MCF 10A (cell line): Measurements from ENCODE around the gene BASP1. TPM values are rescaled to one million over a fixed set of nuclear protein-coding genes. Genes with fewer than 3 reads are reported as not detected.

Experiments
- BruUV-seq: library from RNA; stranded (reverse); fragments of 400-500 nt; replicated peaks from 2 replicates; lab custom pipeline; 2021; lab: Mats Ljungman, UMichigan
- CTCF ChIA-PET: fragments of 300-600 bp; sonication (Branson Sonifier 250); formaldehyde crosslinking; extraction: SDS; loops from one replicate; lab custom pipeline; 2021; ENCODE audit warnings: antibody characterized with exemption, inconsistent platforms; lab: Yijun Ruan, JAX
- POLR2A ChIA-PET: fragments of 300-600, 350-650 bp; sonication (Branson Sonifier 250); formaldehyde crosslinking; extraction: SDS; loops from one replicate; lab custom pipeline; 2020; ENCODE audit warnings: antibody characterized with exemption, inconsistent platforms; lab: Yijun Ruan, JAX
- DNase-seq: peaks from one replicate; pipeline ENCODE4 v3.0.0-alpha.2; 2018; ENCODE audit not compliant: unreplicated experiment
- H3K27ac Mint-ChIP-seq: one replicate; pipeline ENCODE4 v1.8.0; 2022; ENCODE audit warnings: mild to moderate bottlenecking, low read depth, mixed read lengths; ENCODE audit not compliant: unreplicated experiment
- H3K27me3 Mint-ChIP-seq: one replicate; pipeline ENCODE4 v1.8.0; 2022; ENCODE audit warnings: mixed read lengths; ENCODE audit not compliant: insufficient read depth, unreplicated experiment
- H3K36me3 Mint-ChIP-seq: one replicate; pipeline ENCODE4 v1.8.0; 2022; ENCODE audit warnings: mild to moderate bottlenecking, moderate library complexity, mixed read lengths; ENCODE audit not compliant: insufficient read depth, unreplicated experiment
- H3K4me1 Mint-ChIP-seq: one replicate; pipeline ENCODE4 v1.8.0; 2022; ENCODE audit warnings: mixed read lengths; ENCODE audit not compliant: insufficient read depth, unreplicated experiment
- H3K4me3 Mint-ChIP-seq: one replicate; pipeline ENCODE4 v1.8.0; 2022; ENCODE audit warnings: mild to moderate bottlenecking, moderate library complexity, mixed read lengths; ENCODE audit not compliant: unreplicated experiment
- H3K9me3 Mint-ChIP-seq: one replicate; pipeline ENCODE4 v1.8.0; 2022; ENCODE audit warnings: mixed read lengths; ENCODE audit not compliant: unreplicated experiment
- CTCF ChIP-seq: fragments of 200-600 bp; IDR thresholded peaks from one replicate; pipeline ENCODE4 v1.8.0; 2022; ENCODE audit warnings: antibody characterized with exemption, mild to moderate bottlenecking; ENCODE audit not compliant: unreplicated experiment
- intact Hi-C: fragments of 100-400 bp; cut with micrococcal nuclease; formaldehyde crosslinking; loops from 2 replicates; pipeline ENCODE4 v1.14.1; 2022
- total RNA-seq: library from RNA; stranded (reverse); gene quantifications from 2 replicates; pipeline ENCODE4 v1.2.3, GENCODE V29; 2022

The BASP1 gene
- total RNA-seq, 1 experiment from 2014 or later, result 84.5 TPM

GRCh38 chr5:17206021-17206420 lies 11.4 kb upstream of the BASP1 start:
- intact Hi-C loops, result loop anchor here (10.0 kb wide), 1 partner anchor 861 kb away; no protein-coding TSS in a partner anchor
- no peaks in the 10 kb centered on the region for H3K4me1 Mint-ChIP-seq
- peaks cover 12% of the 10 kb centered on the region for H3K27me3 Mint-ChIP-seq
- no peak overlapping the region for H3K27ac Mint-ChIP-seq
- ChIA-PET CTCF (interaction anchor here (0.9 to 1.1 kb wide), 2 partner anchors 16 to 716 kb away, joined by 3 read pairs; no protein-coding TSS in a partner anchor), POLR2A (no interaction called here)
- BruUV-seq, result no TSS peak
- no peak for DNase-seq
- no peak overlapping the region for H3K4me3 Mint-ChIP-seq
- no peaks in the 10 kb centered on the region for H3K36me3 Mint-ChIP-seq
- TF ChIP-seq CTCF, result no peak
- H3K9me3 Mint-ChIP-seq, result no peaks in the 10 kb centered on the region

GRCh38 chr5:17212191-17212590 lies 5.2 kb upstream of the BASP1 start:
- ChIA-PET POLR2A (no interaction called here), CTCF (interaction anchor here (0.7 to 2.2 kb wide), 2 partner anchors 765 to 1093 kb away, joined by 3 to 9 read pairs; no protein-coding TSS in a partner anchor)
- Mint-ChIP-seq H3K36me3 (no peaks in the 10 kb centered on the region), H3K9me3 (no peaks in the 10 kb centered on the region), H3K4me1 (peaks cover 12% of the 10 kb centered on the region), H3K4me3 (no peak overlapping the region), H3K27me3 (no peaks in the 10 kb centered on the region), H3K27ac (no peak overlapping the region)
- no TSS peak for BruUV-seq
- intact Hi-C loops, result loop anchor here (10.0 kb wide), 3 partner anchors 583 to 1483 kb away; no protein-coding TSS in a partner anchor
- no peak for TF ChIP-seq CTCF
- no peak for DNase-seq

GRCh38 chr5:17212996-17213395 lies 4.4 kb upstream of the BASP1 start:
- TF ChIP-seq CTCF, result no peak
- BruUV-seq, result no TSS peak
- H3K4me1 Mint-ChIP-seq, result peaks cover 12% of the 10 kb centered on the region
- no peaks in the 10 kb centered on the region for H3K36me3 Mint-ChIP-seq
- ChIA-PET POLR2A (no interaction called here), CTCF (interaction anchor here (0.6 to 6.0 kb wide), 6 partner anchors 11 to 1914 kb away, joined by 3 to 106 read pairs (median 7); no protein-coding TSS in a partner anchor)
- no peak for DNase-seq
- no peaks in the 10 kb centered on the region for H3K27me3 Mint-ChIP-seq
- no peak overlapping the region for H3K27ac Mint-ChIP-seq
- H3K4me3 Mint-ChIP-seq, result no peak overlapping the region
- no peaks in the 10 kb centered on the region for H3K9me3 Mint-ChIP-seq
- intact Hi-C loops, result loop anchor here (10.0 kb wide), 3 partner anchors 582 to 1482 kb away; no protein-coding TSS in a partner anchor

GRCh38 chr5:17213938-17214337 lies 3.5 kb upstream of the BASP1 start:
- Mint-ChIP-seq H3K9me3 (no peaks in the 10 kb centered on the region), H3K27me3 (no peaks in the 10 kb centered on the region), H3K36me3 (peaks cover 3% of the 10 kb centered on the region), H3K27ac (no peak overlapping the region), H3K4me3 (no peak overlapping the region), H3K4me1 (peaks cover 13% of the 10 kb centered on the region)
- ChIA-PET CTCF (interaction anchor here (0.7 to 6.0 kb wide), 5 partner anchors 10 to 1094 kb away, joined by 3 to 111 read pairs (median 30); no protein-coding TSS in a partner anchor), POLR2A (no interaction called here)
- BruUV-seq, result no TSS peak
- intact Hi-C loops, result loop anchor here (10.0 kb wide), 3 partner anchors 581 to 1481 kb away; no protein-coding TSS in a partner anchor
- no peak for DNase-seq
- TF ChIP-seq CTCF, result no peak
